ENCODE results near the gene KCNC1. TPM values are rescaled to one million over a fixed set of nuclear protein-coding genes. Genes with fewer than 3 reads are reported as not detected.
A peak's percentile ranks its signal among the peaks of the same experiment; 100 is the strongest.

Gene KCNC1
- total and polyA plus RNA-seq, 7 experiments from 2014 or later, result not detected

DNA sequence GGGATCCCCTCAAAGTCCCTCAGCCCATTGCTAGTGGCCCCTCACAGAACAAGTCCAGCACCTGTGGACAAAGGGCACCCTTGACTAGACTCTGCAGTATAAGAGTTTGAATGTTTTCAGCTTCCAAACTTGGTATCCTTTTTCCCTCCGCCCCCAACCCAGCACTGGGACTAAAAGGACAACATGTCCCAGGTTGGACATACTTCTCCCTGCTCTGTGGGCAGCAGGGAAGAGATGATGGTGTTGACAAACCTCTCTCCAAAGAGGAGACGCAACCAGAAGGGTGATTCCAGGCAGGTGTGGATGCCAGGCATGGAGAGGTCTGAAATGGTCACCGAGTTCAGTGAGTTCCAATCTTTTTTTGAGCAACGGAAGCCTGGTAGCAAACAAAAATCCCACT lies 19.7 kb upstream of the KCNC1 start:
- no peaks in the 10 kb centered on the region for H3K9me3 ChIP-seq (ENCODE audit: control insufficient read depth in 2 of 3, low read length in 3 of 3)
- no peaks in the 10 kb centered on the region for H3K4me1 ChIP-seq (ENCODE audit: control insufficient read depth in 2 of 2, insufficient read depth in 2 of 2, low read length in 2 of 2)
- Mint-ChIP-seq H3K27ac (no peak overlapping the region), H3K4me1 (peaks cover 0 to 1% (median 0%) of the 10 kb centered on the region in 7 donors), H3K9me3 (no peaks in the 10 kb centered on the region), H3K4me3 (no peak overlapping the region), H3K27me3 (peaks cover 8 to 17% (median 16%) of the 10 kb centered on the region in 5 donors), H3K36me3 (no peaks in the 10 kb centered on the region)
- H3K4me3 ChIP-seq (ENCODE audit: low read length), result no peak overlapping the region
- H3K27ac ChIP-seq (ENCODE audit: low read depth, low read length), result no peak overlapping the region
- ATAC-seq (no peak), DNase-seq (no peak)
- intact Hi-C loops (cut with micrococcal nuclease), result no loop called here
- ChIA-PET POLR2A (no interaction called here), CTCF (no interaction called here)
- peaks cover 0 to 4% of the 10 kb centered on the region in 2 donors for H3K27me3 ChIP-seq (ENCODE audit: control insufficient read depth in 2 of 2, insufficient read depth in 2 of 2, low read length in 2 of 2)
- H3K36me3 ChIP-seq (ENCODE audit: control insufficient read depth in 2 of 3, insufficient read depth in 3 of 3, low read length in 3 of 3), result no peaks in the 10 kb centered on the region

DNA sequence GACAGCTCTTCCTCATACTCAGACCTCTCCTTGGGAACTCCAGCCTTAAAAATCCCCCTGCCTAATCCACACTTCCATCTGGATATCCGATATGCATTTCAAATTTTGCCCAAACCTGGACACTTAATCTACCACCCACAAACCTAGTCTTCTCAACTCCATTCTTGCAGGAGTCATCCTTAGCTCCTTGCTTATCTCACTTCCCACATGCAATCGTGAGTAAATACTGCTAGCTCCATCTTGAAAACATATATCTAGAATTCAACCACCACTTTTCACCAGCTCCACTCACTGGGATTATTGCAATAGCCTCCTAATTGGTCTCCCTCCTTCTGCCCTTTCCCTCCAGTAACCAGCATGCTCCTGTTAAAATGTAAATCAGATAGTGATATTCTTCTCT lies 17.8 kb upstream of the KCNC1 start:
- intact Hi-C loops (cut with micrococcal nuclease), result no loop called here
- H3K27ac ChIP-seq (ENCODE audit: low read depth, low read length), result no peak overlapping the region

DNA sequence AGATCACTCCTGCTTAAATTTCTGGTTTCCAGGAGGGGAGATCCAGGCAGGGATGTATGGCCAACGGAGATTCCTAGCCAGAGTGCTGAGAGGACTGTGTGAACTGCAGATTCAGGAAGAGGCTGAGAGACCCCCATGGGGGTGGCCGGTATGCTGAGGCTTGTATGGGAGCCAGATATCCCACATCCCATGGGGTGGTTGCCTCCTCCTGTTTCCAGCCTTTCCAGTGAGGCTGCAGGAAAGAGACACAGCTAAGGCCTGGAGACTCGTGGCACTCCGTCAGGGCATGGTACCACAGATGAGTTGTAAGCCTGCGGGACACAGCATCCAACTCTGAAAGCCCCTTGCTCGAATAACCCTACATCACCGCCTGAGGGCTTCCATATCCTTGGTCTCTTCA lies 16.6 kb upstream of the KCNC1 start:
- ChIA-PET CTCF (no interaction called here), POLR2A (no interaction called here)
- DNase-seq, result no peak
- Mint-ChIP-seq H3K36me3 (no peaks in the 10 kb centered on the region), H3K4me3 (no peak overlapping the region), H3K4me1 (peaks cover 0 to 6% (median 3%) of the 10 kb centered on the region in 7 donors), H3K27ac (no peak overlapping the region), H3K9me3 (no peaks in the 10 kb centered on the region), H3K27me3 (peaks cover 23 to 35% (median 30%) of the 10 kb centered on the region in 5 donors)
- Histone ChIP-seq H3K4me1 (ENCODE audit: control insufficient read depth in 2 of 2, insufficient read depth in 2 of 2, low read length in 2 of 2) (no peaks in the 10 kb centered on the region), H3K27ac (ENCODE audit: low read depth, low read length) (no peak overlapping the region), H3K4me3 (ENCODE audit: low read length) (no peak overlapping the region), H3K36me3 (ENCODE audit: control insufficient read depth in 2 of 3, insufficient read depth in 3 of 3, low read length in 3 of 3) (no peaks in the 10 kb centered on the region), H3K9me3 (ENCODE audit: control insufficient read depth in 2 of 3, low read length in 3 of 3) (no peaks in the 10 kb centered on the region), H3K27me3 (ENCODE audit: control insufficient read depth in 2 of 2, insufficient read depth in 2 of 2, low read length in 2 of 2) (peaks cover 4 to 5% of the 10 kb centered on the region in 2 donors)
- no peak for ATAC-seq
- intact Hi-C loops (cut with micrococcal nuclease), result no loop called here

More for the DNA sequence above, 17.8 kb upstream of the KCNC1 start:
- ChIA-PET POLR2A (no interaction called here), CTCF (no interaction called here)
- H3K27me3 ChIP-seq (ENCODE audit: control insufficient read depth in 2 of 2, insufficient read depth in 2 of 2, low read length in 2 of 2), result peaks cover 0 to 4% of the 10 kb centered on the region in 2 donors
- DNase-seq, result no peak
- Mint-ChIP-seq H3K4me3 (no peak overlapping the region), H3K27me3 (peaks cover 10 to 26% (median 19%) of the 10 kb centered on the region in 5 donors), H3K27ac (no peak overlapping the region), H3K9me3 (no peaks in the 10 kb centered on the region), H3K4me1 (peaks cover 0 to 3% (median 0%) of the 10 kb centered on the region in 7 donors), H3K36me3 (no peaks in the 10 kb centered on the region)
- no peak for ATAC-seq
- no peaks in the 10 kb centered on the region for H3K36me3 ChIP-seq (ENCODE audit: control insufficient read depth in 2 of 3, insufficient read depth in 3 of 3, low read length in 3 of 3)
- no peak overlapping the region for H3K4me3 ChIP-seq (ENCODE audit: low read length)
- H3K9me3 ChIP-seq (ENCODE audit: control insufficient read depth in 2 of 3, low read length in 3 of 3), result no peaks in the 10 kb centered on the region
- H3K4me1 ChIP-seq (ENCODE audit: control insufficient read depth in 2 of 2, insufficient read depth in 2 of 2, low read length in 2 of 2), result no peaks in the 10 kb centered on the region

DNA sequence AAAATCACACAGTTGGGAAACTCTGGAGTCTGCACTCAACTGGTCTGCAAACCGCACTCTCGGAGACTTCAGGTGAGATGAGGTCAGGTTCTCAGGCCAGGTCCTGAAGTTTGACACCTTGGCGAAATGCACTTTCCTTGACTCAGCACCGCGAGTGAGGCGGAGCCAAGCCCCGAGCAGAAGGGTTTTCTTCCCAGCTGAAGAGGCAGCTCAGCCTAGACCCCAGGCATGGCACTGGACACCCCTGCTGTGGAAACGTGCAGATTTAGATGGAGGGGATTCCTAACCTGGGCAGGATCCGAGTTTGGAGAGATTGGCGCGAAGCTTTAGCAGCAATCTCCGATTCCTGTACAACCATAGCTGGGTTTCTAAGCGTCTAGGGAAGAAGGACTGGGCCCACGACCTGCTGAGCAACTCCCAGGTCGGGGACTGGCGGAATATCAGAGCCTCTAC lies 16.0 kb upstream of the KCNC1 start:
- CTCF ChIA-PET, result no interaction called here
- POLR2A ChIA-PET, result no interaction called here
- Histone ChIP-seq H3K36me3 (ENCODE audit: control insufficient read depth in 2 of 3, insufficient read depth in 3 of 3, low read length in 3 of 3) (no peaks in the 10 kb centered on the region), H3K4me3 (ENCODE audit: low read length) (no peak overlapping the region), H3K27ac (ENCODE audit: low read depth, low read length) (no peak overlapping the region), H3K9me3 (ENCODE audit: control insufficient read depth in 2 of 3, low read length in 3 of 3) (no peaks in the 10 kb centered on the region), H3K4me1 (ENCODE audit: control insufficient read depth in 2 of 2, insufficient read depth in 2 of 2, low read length in 2 of 2) (no peaks in the 10 kb centered on the region), H3K27me3 (ENCODE audit: control insufficient read depth in 2 of 2, insufficient read depth in 2 of 2, low read length in 2 of 2) (peaks cover 4 to 5% of the 10 kb centered on the region in 2 donors)
- no peaks in the 10 kb centered on the region for H3K9me3 Mint-ChIP-seq
- intact Hi-C loops (cut with micrococcal nuclease), result no loop called here
- H3K4me1 Mint-ChIP-seq, result peaks cover 0 to 6% (median 3%) of the 10 kb centered on the region in 7 donors
- H3K27me3 Mint-ChIP-seq, result peaks cover 25 to 38% (median 35%) of the 10 kb centered on the region in 5 donors
- no peak overlapping the region for H3K27ac Mint-ChIP-seq
- DNase-seq (no peak), ATAC-seq (no peak)
- H3K36me3 Mint-ChIP-seq, result no peaks in the 10 kb centered on the region
- H3K4me3 Mint-ChIP-seq, result peak overlapping the region in 1 of 10 donors; percentile 8

DNA sequence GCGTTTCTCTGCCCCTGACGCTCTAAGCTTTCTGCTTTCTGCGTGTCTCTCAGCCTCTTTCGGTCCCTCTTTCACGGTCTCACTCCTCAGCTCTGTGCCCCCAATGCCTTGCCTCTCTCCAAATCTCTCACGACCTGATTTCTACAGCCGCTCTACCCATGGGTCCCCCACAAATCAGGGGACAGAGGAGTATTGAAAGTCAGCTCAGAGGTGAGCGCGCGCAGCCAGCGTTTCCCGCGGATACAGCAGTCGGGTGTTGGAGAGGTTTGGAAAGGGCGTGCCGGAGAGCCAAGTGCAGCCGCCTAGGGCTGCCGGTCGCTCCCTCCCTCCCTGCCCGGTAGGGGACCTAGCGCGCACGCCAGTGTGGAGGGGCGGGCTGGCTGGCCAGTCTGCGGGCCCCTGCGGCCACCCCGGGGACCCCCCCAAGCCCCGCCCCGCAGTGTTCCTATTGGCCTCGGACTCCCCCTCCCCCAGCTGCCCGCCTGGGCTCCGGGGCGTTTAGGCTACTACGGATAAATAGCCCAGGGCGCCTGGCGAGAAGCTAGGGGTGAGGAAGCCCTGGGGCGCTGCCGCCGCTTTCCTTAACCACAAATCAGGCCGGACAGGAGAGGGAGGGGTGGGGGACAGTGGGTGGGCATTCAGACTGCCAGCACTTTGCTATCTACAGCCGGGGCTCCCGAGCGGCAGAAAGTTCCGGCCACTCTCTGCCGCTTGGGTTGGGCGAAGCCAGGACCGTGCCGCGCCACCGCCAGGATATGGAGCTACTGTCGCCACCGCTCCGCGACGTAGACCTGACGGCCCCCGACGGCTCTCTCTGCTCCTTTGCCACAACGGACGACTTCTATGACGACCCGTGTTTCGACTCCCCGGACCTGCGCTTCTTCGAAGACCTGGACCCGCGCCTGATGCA lies 15.3 kb upstream of the KCNC1 start, which contains the start of gene MYOD1:
Gene MYOD1, plus strand, starts transcription at position 544 of the 910 bp plus-strand sequence. Its CDS starts 212 bp downstream, at position 756.
- Mint-ChIP-seq H3K9me3 (no peaks in the 10 kb centered on the region), H3K4me3 (peak within 1 kb of the TSS in 2 of 10 donors; percentile 8 to 17), H3K36me3 (no peaks in the 10 kb centered on the region), H3K27me3 (peaks cover 27 to 42% (median 35%) of the 10 kb centered on the region in 5 donors), H3K4me1 (peaks cover 0 to 6% (median 3%) of the 10 kb centered on the region in 7 donors), H3K27ac (no peak within 1 kb of the TSS)
- no peak for DNase-seq
- ChIA-PET POLR2A (no interaction called here), CTCF (no interaction called here)
- no peak for ATAC-seq
- Histone ChIP-seq H3K4me3 (ENCODE audit: low read length) (no peak within 1 kb of the TSS), H3K27ac (ENCODE audit: low read depth, low read length) (no peak within 1 kb of the TSS), H3K9me3 (ENCODE audit: control insufficient read depth in 2 of 3, low read length in 3 of 3) (no peaks in the 10 kb centered on the region), H3K36me3 (ENCODE audit: control insufficient read depth in 2 of 3, insufficient read depth in 3 of 3, low read length in 3 of 3) (no peaks in the 10 kb centered on the region), H3K27me3 (ENCODE audit: control insufficient read depth in 2 of 2, insufficient read depth in 2 of 2, low read length in 2 of 2) (peaks cover 4 to 5% of the 10 kb centered on the region in 2 donors), H3K4me1 (ENCODE audit: control insufficient read depth in 2 of 2, insufficient read depth in 2 of 2, low read length in 2 of 2) (no peaks in the 10 kb centered on the region)
- intact Hi-C loops (cut with micrococcal nuclease), result no loop called here

DNA sequence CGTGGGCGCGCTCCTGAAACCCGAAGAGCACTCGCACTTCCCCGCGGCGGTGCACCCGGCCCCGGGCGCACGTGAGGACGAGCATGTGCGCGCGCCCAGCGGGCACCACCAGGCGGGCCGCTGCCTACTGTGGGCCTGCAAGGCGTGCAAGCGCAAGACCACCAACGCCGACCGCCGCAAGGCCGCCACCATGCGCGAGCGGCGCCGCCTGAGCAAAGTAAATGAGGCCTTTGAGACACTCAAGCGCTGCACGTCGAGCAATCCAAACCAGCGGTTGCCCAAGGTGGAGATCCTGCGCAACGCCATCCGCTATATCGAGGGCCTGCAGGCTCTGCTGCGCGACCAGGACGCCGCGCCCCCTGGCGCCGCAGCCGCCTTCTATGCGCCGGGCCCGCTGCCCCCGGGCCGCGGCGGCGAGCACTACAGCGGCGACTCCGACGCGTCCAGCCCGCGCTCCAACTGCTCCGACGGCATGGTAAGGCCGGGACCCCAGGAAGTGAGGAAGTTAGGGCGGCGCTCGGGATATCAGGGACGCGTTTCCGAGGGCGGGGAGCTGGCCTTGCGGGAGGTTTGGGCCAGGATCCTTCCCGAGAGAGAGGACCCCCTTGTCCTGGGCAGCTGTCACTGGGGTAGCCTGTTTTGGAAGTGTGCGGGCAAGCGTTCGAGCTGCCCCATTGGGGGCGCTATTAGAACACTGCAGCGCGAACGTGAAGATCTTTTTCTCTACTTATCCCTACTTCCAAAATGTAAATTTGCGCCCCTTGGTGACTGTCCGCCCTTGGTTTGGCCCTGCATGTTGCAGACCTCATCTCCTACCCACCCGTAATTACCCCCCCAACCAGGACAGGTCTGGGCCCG lies 14.4 kb upstream of the KCNC1 start:
- CTCF ChIA-PET, result interaction anchor here (0.5 kb wide), 1 partner anchor 38 kb away, joined by 4 read pairs; no protein-coding TSS in a partner anchor
- peak overlapping the region in 1 of 10 donors; percentile 17 for H3K4me3 Mint-ChIP-seq
- intact Hi-C loops (cut with micrococcal nuclease), result loop anchor here in 1 of 2 donors (10.0 kb wide), 1 partner anchor 335 kb away; the partner anchor contains the start of gene KCNJ11

More for the DNA sequence above, 14.4 kb upstream of the KCNC1 start:
- no peak overlapping the region for H3K27ac ChIP-seq (ENCODE audit: low read depth, low read length)
- peaks cover 4 to 7% of the 10 kb centered on the region in 2 donors for H3K27me3 ChIP-seq (ENCODE audit: control insufficient read depth in 2 of 2, insufficient read depth in 2 of 2, low read length in 2 of 2)
- H3K4me3 ChIP-seq (ENCODE audit: low read length), result no peak overlapping the region
- ATAC-seq, result no peak
- no peaks in the 10 kb centered on the region for H3K36me3 ChIP-seq (ENCODE audit: control insufficient read depth in 2 of 3, insufficient read depth in 3 of 3, low read length in 3 of 3)
- Mint-ChIP-seq H3K27me3 (peaks cover 26 to 46% (median 35%) of the 10 kb centered on the region in 5 donors), H3K27ac (no peak overlapping the region), H3K36me3 (no peaks in the 10 kb centered on the region), H3K4me1 (peaks cover 0 to 6% (median 3%) of the 10 kb centered on the region in 7 donors), H3K9me3 (no peaks in the 10 kb centered on the region)
- H3K9me3 ChIP-seq (ENCODE audit: control insufficient read depth in 2 of 3, low read length in 3 of 3), result no peaks in the 10 kb centered on the region
- POLR2A ChIA-PET, result no interaction called here
- no peak for DNase-seq
- no peaks in the 10 kb centered on the region for H3K4me1 ChIP-seq (ENCODE audit: control insufficient read depth in 2 of 2, insufficient read depth in 2 of 2, low read length in 2 of 2)
